K562 (cell line): ENCODE measurements around the gene RASGEF1C. TPM values are rescaled to one million over a fixed set of nuclear protein-coding genes. Genes with fewer than 3 reads are reported as not detected.

Experiments
- EZH2 ChIP-seq: IDR thresholded peaks from 2 replicates; pipeline ENCODE4 v1.6.1; 2012; ENCODE audit warnings: low read depth, mild to moderate bottlenecking, inconsistent platforms, low read length, borderline replicate concordance
- MECOM ChIP-seq: fragments of 250-450 bp; sonication (Bioruptor Pico); IDR thresholded peaks from 2 replicates; pipeline ENCODE4 v1.8.0; 2022; ENCODE audit warnings: inconsistent platforms
- PURB ChIP-seq: sonication (generic); formaldehyde crosslinking; IDR thresholded peaks from 2 replicates; pipeline ENCODE4 v1.9.0; 2021; ENCODE audit warnings: low read depth, mild to moderate bottlenecking, missing genetic modification reagents
- XRCC4 ChIP-seq: IDR thresholded peaks from one replicate; pipeline ENCODE4 v1.6.1; 2011; ENCODE audit not compliant: insufficient read depth, insufficient read length; ENCODE audit errors: extremely low read depth
- ZEB2 ChIP-seq: fragments of 450-650 bp; IDR thresholded peaks from 2 replicates; pipeline ENCODE4 v1.6.1; 2016
- ZNF217 ChIP-seq: sonication (generic); formaldehyde crosslinking; IDR thresholded peaks from 2 replicates; pipeline ENCODE4 v1.8.0; 2022; ENCODE audit warnings: mild to moderate bottlenecking, missing genetic modification reagents
- polyA plus RNA-seq, 8 experiments: library from polyadenylated mRNA; depleted of rRNA in 4 of 8; stranded (reverse) in 5 of 8; unstranded in 3 of 8; fragments of >200 nt; fragmentation: Nextera tagmentation in 2 of 8; fragmentation: Illumina TruSeq in 1 of 8; extraction: Ambion mirVana in 2 of 8; extraction: Trizol in 1 of 8; gene quantifications; 2 replicates each; pipeline versions ENCODE4 v1.2.1 to v1.2.3, GENCODE V29; 2011 to 2014; ENCODE audit warnings: inconsistent platforms in 1 of 8, missing spikeins in 1 of 8
- total RNA-seq, 7 experiments: library from RNA; depleted of rRNA in 6 of 7; stranded (reverse); fragments of >200 nt in 6 of 7; fragmentation: Illumina TruSeq in 2 of 7; extraction: Trizol in 2 of 7; gene quantifications; 2 replicates each; pipeline versions ENCODE4 v1.2.1 to v1.2.3, GENCODE V29; 2011 to 2021; ENCODE audit warnings: low replicate concordance in 1 of 7
- TF ChIP-seq, protein P1 (sequence below): sonication (generic); formaldehyde crosslinking; IDR thresholded peaks from 2 replicates; pipeline ENCODE4 v1.8.0; 2022; ENCODE audit warnings: mild to moderate bottlenecking, missing genetic modification reagents
- TF ChIP-seq, protein P2 (sequence below): fragments of 450-650 bp; formaldehyde crosslinking; IDR thresholded peaks from 2 replicates; pipeline ENCODE4 v1.4.0; 2020; ENCODE audit warnings: mild to moderate bottlenecking
- TF ChIP-seq, protein P3 (sequence below): IDR thresholded peaks from 2 replicates; pipeline ENCODE4 v1.6.1; 2016; ENCODE audit warnings: missing genetic modification characterization, missing compliant biosample characterization
- TF ChIP-seq, protein P4 (sequence below): fragments of 450-650 bp; conservative IDR thresholded peaks from 2 replicates; pipeline ENCODE4 v1.6.1; 2016; ENCODE audit warnings: missing genetic modification characterization, low read depth, mild to moderate bottlenecking, control low read depth, missing compliant biosample characterization
- TF ChIP-seq, protein P5 (sequence below): sonication (generic); formaldehyde crosslinking; IDR thresholded peaks from 2 replicates; pipeline ENCODE4 v1.8.1; 2023; ENCODE audit warnings: mild to moderate bottlenecking, missing genetic modification reagents

The RASGEF1C gene
- total and polyA plus RNA-seq, 9 of the 15 experiments (the other 6 are each of a cell fraction or from before 2014, with no cell fraction given), result 0.04 to 1.1 (median 0.21) TPM; not detected in 4

DNA sequence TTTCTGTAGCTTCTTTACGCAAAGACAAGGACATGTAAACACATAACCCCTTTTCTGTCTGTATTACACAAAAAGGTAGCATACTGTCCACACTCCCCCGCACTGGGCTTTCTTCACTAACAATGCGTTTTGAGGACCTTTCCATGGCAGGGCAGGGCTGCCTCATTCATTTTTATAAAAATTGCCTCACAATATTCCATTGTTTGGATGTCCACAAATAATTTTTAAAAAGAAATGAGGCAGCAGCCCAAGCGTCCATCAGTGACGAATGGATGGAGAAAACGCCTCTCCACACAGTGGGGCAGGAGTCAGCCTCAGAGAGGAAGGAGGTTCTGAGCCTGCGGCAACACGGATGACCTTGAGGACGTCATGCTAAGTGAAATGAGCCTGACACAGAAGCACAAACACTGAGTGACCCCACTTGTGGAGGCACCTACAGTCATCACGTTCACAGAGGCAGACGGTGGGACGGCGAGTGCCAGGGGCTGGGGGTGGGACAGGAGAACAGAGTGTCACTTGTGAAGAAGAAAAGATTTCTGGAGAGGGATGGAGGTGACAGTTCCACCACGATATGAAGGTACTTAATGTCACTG lies 67.8 kb downstream of the RASGEF1C start (continued):
- TF ChIP-seq, protein P1, sequence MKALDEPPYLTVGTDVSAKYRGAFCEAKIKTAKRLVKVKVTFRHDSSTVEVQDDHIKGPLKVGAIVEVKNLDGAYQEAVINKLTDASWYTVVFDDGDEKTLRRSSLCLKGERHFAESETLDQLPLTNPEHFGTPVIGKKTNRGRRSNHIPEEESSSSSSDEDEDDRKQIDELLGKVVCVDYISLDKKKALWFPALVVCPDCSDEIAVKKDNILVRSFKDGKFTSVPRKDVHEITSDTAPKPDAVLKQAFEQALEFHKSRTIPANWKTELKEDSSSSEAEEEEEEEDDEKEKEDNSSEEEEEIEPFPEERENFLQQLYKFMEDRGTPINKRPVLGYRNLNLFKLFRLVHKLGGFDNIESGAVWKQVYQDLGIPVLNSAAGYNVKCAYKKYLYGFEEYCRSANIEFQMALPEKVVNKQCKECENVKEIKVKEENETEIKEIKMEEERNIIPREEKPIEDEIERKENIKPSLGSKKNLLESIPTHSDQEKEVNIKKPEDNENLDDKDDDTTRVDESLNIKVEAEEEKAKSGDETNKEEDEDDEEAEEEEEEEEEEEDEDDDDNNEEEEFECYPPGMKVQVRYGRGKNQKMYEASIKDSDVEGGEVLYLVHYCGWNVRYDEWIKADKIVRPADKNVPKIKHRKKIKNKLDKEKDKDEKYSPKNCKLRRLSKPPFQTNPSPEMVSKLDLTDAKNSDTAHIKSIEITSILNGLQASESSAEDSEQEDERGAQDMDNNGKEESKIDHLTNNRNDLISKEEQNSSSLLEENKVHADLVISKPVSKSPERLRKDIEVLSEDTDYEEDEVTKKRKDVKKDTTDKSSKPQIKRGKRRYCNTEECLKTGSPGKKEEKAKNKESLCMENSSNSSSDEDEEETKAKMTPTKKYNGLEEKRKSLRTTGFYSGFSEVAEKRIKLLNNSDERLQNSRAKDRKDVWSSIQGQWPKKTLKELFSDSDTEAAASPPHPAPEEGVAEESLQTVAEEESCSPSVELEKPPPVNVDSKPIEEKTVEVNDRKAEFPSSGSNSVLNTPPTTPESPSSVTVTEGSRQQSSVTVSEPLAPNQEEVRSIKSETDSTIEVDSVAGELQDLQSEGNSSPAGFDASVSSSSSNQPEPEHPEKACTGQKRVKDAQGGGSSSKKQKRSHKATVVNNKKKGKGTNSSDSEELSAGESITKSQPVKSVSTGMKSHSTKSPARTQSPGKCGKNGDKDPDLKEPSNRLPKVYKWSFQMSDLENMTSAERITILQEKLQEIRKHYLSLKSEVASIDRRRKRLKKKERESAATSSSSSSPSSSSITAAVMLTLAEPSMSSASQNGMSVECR (CRISPR knock-in tag), result no peak
- TF ChIP-seq, protein P2, sequence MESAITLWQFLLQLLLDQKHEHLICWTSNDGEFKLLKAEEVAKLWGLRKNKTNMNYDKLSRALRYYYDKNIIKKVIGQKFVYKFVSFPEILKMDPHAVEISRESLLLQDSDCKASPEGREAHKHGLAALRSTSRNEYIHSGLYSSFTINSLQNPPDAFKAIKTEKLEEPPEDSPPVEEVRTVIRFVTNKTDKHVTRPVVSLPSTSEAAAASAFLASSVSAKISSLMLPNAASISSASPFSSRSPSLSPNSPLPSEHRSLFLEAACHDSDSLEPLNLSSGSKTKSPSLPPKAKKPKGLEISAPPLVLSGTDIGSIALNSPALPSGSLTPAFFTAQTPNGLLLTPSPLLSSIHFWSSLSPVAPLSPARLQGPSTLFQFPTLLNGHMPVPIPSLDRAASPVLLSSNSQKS (CRISPR knock-in tag), result no peak
- TF ChIP-seq, protein P3, sequence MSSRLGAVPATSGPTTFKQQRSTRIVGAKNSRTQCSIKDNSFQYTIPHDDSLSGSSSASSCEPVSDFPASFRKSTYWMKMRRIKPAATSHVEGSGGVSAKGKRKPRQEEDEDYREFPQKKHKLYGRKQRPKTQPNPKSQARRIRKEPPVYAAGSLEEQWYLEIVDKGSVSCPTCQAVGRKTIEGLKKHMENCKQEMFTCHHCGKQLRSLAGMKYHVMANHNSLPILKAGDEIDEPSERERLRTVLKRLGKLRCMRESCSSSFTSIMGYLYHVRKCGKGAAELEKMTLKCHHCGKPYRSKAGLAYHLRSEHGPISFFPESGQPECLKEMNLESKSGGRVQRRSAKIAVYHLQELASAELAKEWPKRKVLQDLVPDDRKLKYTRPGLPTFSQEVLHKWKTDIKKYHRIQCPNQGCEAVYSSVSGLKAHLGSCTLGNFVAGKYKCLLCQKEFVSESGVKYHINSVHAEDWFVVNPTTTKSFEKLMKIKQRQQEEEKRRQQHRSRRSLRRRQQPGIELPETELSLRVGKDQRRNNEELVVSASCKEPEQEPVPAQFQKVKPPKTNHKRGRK (tag), result no peak
- TF ChIP-seq PURB (no peak), ZEB2 (no peak), ZNF217 (CRISPR knock-in tag) (no peak), XRCC4 (no peak), EZH2 (no peak), MECOM (CRISPR knock-in tag) (no peak)
- TF ChIP-seq, protein P4, sequence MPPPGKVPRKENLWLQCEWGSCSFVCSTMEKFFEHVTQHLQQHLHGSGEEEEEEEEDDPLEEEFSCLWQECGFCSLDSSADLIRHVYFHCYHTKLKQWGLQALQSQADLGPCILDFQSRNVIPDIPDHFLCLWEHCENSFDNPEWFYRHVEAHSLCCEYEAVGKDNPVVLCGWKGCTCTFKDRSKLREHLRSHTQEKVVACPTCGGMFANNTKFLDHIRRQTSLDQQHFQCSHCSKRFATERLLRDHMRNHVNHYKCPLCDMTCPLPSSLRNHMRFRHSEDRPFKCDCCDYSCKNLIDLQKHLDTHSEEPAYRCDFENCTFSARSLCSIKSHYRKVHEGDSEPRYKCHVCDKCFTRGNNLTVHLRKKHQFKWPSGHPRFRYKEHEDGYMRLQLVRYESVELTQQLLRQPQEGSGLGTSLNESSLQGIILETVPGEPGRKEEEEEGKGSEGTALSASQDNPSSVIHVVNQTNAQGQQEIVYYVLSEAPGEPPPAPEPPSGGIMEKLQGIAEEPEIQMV, result no peak
- TF ChIP-seq, protein P5, sequence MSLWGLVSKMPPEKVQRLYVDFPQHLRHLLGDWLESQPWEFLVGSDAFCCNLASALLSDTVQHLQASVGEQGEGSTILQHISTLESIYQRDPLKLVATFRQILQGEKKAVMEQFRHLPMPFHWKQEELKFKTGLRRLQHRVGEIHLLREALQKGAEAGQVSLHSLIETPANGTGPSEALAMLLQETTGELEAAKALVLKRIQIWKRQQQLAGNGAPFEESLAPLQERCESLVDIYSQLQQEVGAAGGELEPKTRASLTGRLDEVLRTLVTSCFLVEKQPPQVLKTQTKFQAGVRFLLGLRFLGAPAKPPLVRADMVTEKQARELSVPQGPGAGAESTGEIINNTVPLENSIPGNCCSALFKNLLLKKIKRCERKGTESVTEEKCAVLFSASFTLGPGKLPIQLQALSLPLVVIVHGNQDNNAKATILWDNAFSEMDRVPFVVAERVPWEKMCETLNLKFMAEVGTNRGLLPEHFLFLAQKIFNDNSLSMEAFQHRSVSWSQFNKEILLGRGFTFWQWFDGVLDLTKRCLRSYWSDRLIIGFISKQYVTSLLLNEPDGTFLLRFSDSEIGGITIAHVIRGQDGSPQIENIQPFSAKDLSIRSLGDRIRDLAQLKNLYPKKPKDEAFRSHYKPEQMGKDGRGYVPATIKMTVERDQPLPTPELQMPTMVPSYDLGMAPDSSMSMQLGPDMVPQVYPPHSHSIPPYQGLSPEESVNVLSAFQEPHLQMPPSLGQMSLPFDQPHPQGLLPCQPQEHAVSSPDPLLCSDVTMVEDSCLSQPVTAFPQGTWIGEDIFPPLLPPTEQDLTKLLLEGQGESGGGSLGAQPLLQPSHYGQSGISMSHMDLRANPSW (CRISPR knock-in tag), result no peak
- TF ChIP-seq, all 486 proteins: peak for 0
